GM23338 (cell line): ENCODE results near the gene KYNU. TPM values are rescaled to one million over a fixed set of nuclear protein-coding genes. Genes with fewer than 3 reads are reported as not detected.

Experiments
- ATAC-seq: fragments of 200-7000 bp; cut with Tn5 transposase; 3 replicates; pipeline ENCODE4 v1.9.1; 2020
- DNase-seq: peaks from one replicate; pipeline ENCODE4 v3.0.0-alpha.2; 2015; ENCODE audit warnings: low spot score
- H2AFZ ChIP-seq: fragments of 200-600 bp; sonication (generic); 2 replicates; pipeline ENCODE4 v1.8.0; 2016; ENCODE audit warnings: antibody characterized with exemption, mild to moderate bottlenecking, moderate library complexity
- H3F3A ChIP-seq: fragments of 200-600 bp; sonication (generic); replicated peaks from 2 replicates; pipeline ENCODE4 v1.8.0; 2017; ENCODE audit warnings: antibody characterized with exemption, mixed run types, low read depth
- H3K27ac ChIP-seq: fragments of 200-600 bp; sonication (generic); 2 replicates; pipeline ENCODE4 v1.6.1; 2016; ENCODE audit warnings: low read depth
- H3K27me3 ChIP-seq: fragments of 200-600 bp; sonication (generic); 2 replicates; pipeline ENCODE4 v1.8.0; 2016; ENCODE audit warnings: mild to moderate bottlenecking, mixed run types, moderate library complexity; ENCODE audit not compliant: insufficient read depth
- H3K36me3 ChIP-seq: fragments of 200-600 bp; sonication (generic); 2 replicates; pipeline ENCODE4 v1.8.0; 2016; ENCODE audit warnings: mild to moderate bottlenecking; ENCODE audit not compliant: insufficient read depth
- H3K4me1 ChIP-seq: fragments of 200-600 bp; sonication (generic); 2 replicates; pipeline ENCODE4 v1.8.0; 2016; ENCODE audit warnings: mild to moderate bottlenecking, moderate library complexity; ENCODE audit not compliant: insufficient read depth
- H3K4me2 ChIP-seq: fragments of 200-600 bp; sonication (generic); 2 replicates; pipeline ENCODE4 v1.7.1; 2017; ENCODE audit warnings: mixed run types
- H3K4me3 ChIP-seq: fragments of 200-600 bp; sonication (generic); 2 replicates; pipeline ENCODE4 v1.6.1; 2016; ENCODE audit warnings: mixed run types
- H3K79me2 ChIP-seq: fragments of 200-600 bp; sonication (generic); replicated peaks from 2 replicates; pipeline ENCODE4 v1.8.0; 2017; ENCODE audit warnings: mild to moderate bottlenecking; ENCODE audit not compliant: insufficient read depth
- H3K9me2 ChIP-seq: fragments of 200-600 bp; sonication (generic); 2 replicates; pipeline ENCODE4 v1.8.0; 2017; ENCODE audit not compliant: insufficient read depth
- H4K20me1 ChIP-seq: fragments of 200-600 bp; sonication (generic); replicated peaks from 2 replicates; pipeline ENCODE4 v1.8.0; 2017; ENCODE audit warnings: mild to moderate bottlenecking; ENCODE audit not compliant: insufficient read depth
- H3K27ac Mint-ChIP-seq: 2 replicates; pipeline ENCODE4 v1.8.0; 2020; ENCODE audit warnings: inconsistent platforms, mild to moderate bottlenecking, moderate library complexity, mixed read lengths
- H3K27me3 Mint-ChIP-seq: 3 replicates; pipeline ENCODE4 v1.8.0; 2022; ENCODE audit warnings: low read depth, mild to moderate bottlenecking, moderate library complexity, mixed read lengths, inconsistent platforms; ENCODE audit not compliant: insufficient read depth, poor library complexity
- H3K36me3 Mint-ChIP-seq: 3 replicates; pipeline ENCODE4 v1.8.0; 2021; ENCODE audit warnings: low read depth, mild to moderate bottlenecking, inconsistent platforms, moderate library complexity, mixed read lengths
- H3K4me1 Mint-ChIP-seq: 3 replicates; pipeline ENCODE4 v1.8.0; 2020; ENCODE audit warnings: mild to moderate bottlenecking, inconsistent platforms, mixed read lengths
- H3K4me3 Mint-ChIP-seq: 3 replicates; pipeline ENCODE4 v1.8.0; 2021; ENCODE audit warnings: moderate library complexity, mild to moderate bottlenecking, inconsistent platforms, mixed read lengths
- H3K9me3 Mint-ChIP-seq: 3 replicates; pipeline ENCODE4 v1.8.0; 2020; ENCODE audit warnings: moderate library complexity, mild to moderate bottlenecking, inconsistent platforms, mixed read lengths
- CREB1 ChIP-seq: fragments of 250-450 bp; sonication (Bioruptor Pico); IDR thresholded peaks from 2 replicates; pipeline ENCODE4 v1.5.0; 2020; ENCODE audit warnings: low read depth, mild to moderate bottlenecking, moderate library complexity
- EZH2 ChIP-seq: fragments of 200-600 bp; sonication (generic); IDR thresholded peaks from one replicate; pipeline ENCODE4 v1.8.0; 2017; ENCODE audit warnings: antibody characterized with exemption, mild to moderate bottlenecking, low read depth; ENCODE audit not compliant: unreplicated experiment
- EZH2phosphoT487 ChIP-seq: fragments of 200-600 bp; sonication (generic); IDR thresholded peaks from one replicate; pipeline ENCODE4 v1.8.1; 2018; ENCODE audit warnings: antibody characterized with exemption; ENCODE audit not compliant: unreplicated experiment
- JUNB ChIP-seq: IDR thresholded peaks from one replicate; pipeline ENCODE4 v1.6.1; 2016; ENCODE audit warnings: antibody characterized with exemption; ENCODE audit not compliant: unreplicated experiment
- NANOG ChIP-seq: IDR thresholded peaks from 2 replicates; pipeline ENCODE4 v1.6.1; 2016; ENCODE audit warnings: antibody characterized with exemption, borderline replicate concordance
- ZNF331 ChIP-seq: fragments of 250-450 bp; sonication (Bioruptor Pico); IDR thresholded peaks from 2 replicates; pipeline ENCODE4 v1.5.0; 2020; ENCODE audit warnings: low read depth, mild to moderate bottlenecking, moderate library complexity
- ZNF462 ChIP-seq: fragments of 250-450 bp; sonication (Bioruptor Pico); IDR thresholded peaks from 2 replicates; pipeline ENCODE4 v1.5.0; 2020; ENCODE audit warnings: mild to moderate bottlenecking, moderate library complexity
- polyA plus RNA-seq: library from polyadenylated mRNA; unstranded; fragments of >200 nt; fragmentation: Nextera tagmentation; extraction: Ambion mirVana; gene quantifications from 2 replicates; pipeline ENCODE4 v1.2.1, GENCODE V29; 2016
- total RNA-seq: library from RNA; depleted of rRNA; stranded (reverse); fragments of >200 nt; shearing (Covaris generic); gene quantifications from 2 replicates; pipeline ENCODE4 v1.2.3, GENCODE V29; 2014
- TF ChIP-seq, protein P1 (sequence below): IDR thresholded peaks from 2 replicates; pipeline ENCODE4 v1.6.1; 2016; ENCODE audit warnings: antibody characterized with exemption

Gene KYNU
- total and polyA plus RNA-seq, 2 experiments from 2014 or later, result 0.03 to 0.21 TPM

- H3K79me2 ChIP-seq, result no peaks in the 10 kb centered on the region
- H3K4me3 Mint-ChIP-seq, result no peak overlapping the region
- no peak for TF ChIP-seq ZNF331 (CRISPR knock-in tag)
- no peak for TF ChIP-seq EZH2
- TF ChIP-seq, protein P1, sequence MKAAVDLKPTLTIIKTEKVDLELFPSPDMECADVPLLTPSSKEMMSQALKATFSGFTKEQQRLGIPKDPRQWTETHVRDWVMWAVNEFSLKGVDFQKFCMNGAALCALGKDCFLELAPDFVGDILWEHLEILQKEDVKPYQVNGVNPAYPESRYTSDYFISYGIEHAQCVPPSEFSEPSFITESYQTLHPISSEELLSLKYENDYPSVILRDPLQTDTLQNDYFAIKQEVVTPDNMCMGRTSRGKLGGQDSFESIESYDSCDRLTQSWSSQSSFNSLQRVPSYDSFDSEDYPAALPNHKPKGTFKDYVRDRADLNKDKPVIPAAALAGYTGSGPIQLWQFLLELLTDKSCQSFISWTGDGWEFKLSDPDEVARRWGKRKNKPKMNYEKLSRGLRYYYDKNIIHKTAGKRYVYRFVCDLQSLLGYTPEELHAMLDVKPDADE, result no peak
- TF ChIP-seq CREB1, result no peak
- TF ChIP-seq NANOG, result no peak
- no peak for TF ChIP-seq EZH2phosphoT487
- TF ChIP-seq JUNB, result no peak
- no peak for TF ChIP-seq ZNF462
- H3K4me2 ChIP-seq, result no peak overlapping the region
- H3K27me3 Mint-ChIP-seq, result no peaks in the 10 kb centered on the region
- H3F3A ChIP-seq, result no peaks in the 10 kb centered on the region
- peaks cover 13% of the 10 kb centered on the region for H3K4me1 Mint-ChIP-seq
- DNase-seq (no peak), ATAC-seq (no peak)
- no peaks in the 10 kb centered on the region for H3K27me3 ChIP-seq
- no peaks in the 10 kb centered on the region for H3K36me3 ChIP-seq
- H3K27ac ChIP-seq, result no peak overlapping the region
- H3K36me3 Mint-ChIP-seq, result peaks cover 6% of the 10 kb centered on the region; the same call in 2 of the 3 replicates
- peaks cover 6% of the 10 kb centered on the region; the same call in 1 of the 3 replicates for H3K9me3 Mint-ChIP-seq
- H4K20me1 ChIP-seq, result no peaks in the 10 kb centered on the region
- no peak overlapping the region for H3K4me3 ChIP-seq
- H3K27ac Mint-ChIP-seq, result no peak overlapping the region
- no peak overlapping the region for H2AFZ ChIP-seq
- peaks cover 23% of the 10 kb centered on the region for H3K9me2 ChIP-seq
- H3K4me1 ChIP-seq, result peaks cover 10% of the 10 kb centered on the region; the same call in 1 of the 2 replicates
Measured at GRCh38 chr2:142918624-142919023, 41.2 kb downstream of the KYNU start.
